PC-9 (cell line): Measurements from ENCODE around the gene ZNF415. TPM values are rescaled to one million over a fixed set of nuclear protein-coding genes. Genes with fewer than 3 reads are reported as not detected.

ENCODE experiments used
- BruUV-seq: library from RNA; stranded (reverse); fragments of 400-500 nt; replicated peaks from 2 replicates; lab custom pipeline; 2021; lab: Mats Ljungman, UMichigan
- CTCF ChIA-PET: fragments of 300-600 bp; sonication (Branson Sonifier 250); formaldehyde crosslinking; loops from one replicate; lab custom pipeline; 2022; ENCODE audit warnings: antibody characterized with exemption; lab: Charles Lee
- POLR2A ChIA-PET: fragments of 300-600 bp; sonication (Branson Sonifier 250); formaldehyde crosslinking; loops from one replicate; lab custom pipeline; 2022; ENCODE audit warnings: antibody characterized with exemption; ENCODE audit not compliant: unreplicated experiment; lab: Charles Lee
- DNase-seq, 2 experiments: peaks; one replicate each; pipeline versions ENCODE4 v3.0.0 to v3.0.0-alpha.2; 2015 to 2022; ENCODE audit warnings: mixed read lengths in 1 of 2
- H2AFZ ChIP-seq: fragments of 200-600 bp; sonication (generic); 2 replicates; pipeline ENCODE4 v1.8.1; 2017; ENCODE audit warnings: antibody characterized with exemption
- H3F3A ChIP-seq: fragments of 200-600 bp; sonication (generic); 2 replicates; pipeline ENCODE4 v1.8.1; 2017; ENCODE audit warnings: antibody characterized with exemption, mild to moderate bottlenecking, low read depth; ENCODE audit not compliant: insufficient read depth
- H3K27ac ChIP-seq: fragments of 200-600 bp; sonication (generic); 2 replicates; pipeline ENCODE4 v1.6.1; 2016; ENCODE audit warnings: mixed run types
- H3K27me3 ChIP-seq: fragments of 200-600 bp; sonication (generic); 2 replicates; pipeline ENCODE4 v1.6.1; 2016; ENCODE audit warnings: low read depth, mixed run types; ENCODE audit not compliant: insufficient read depth
- H3K36me3 ChIP-seq: fragments of 200-600 bp; sonication (generic); 2 replicates; pipeline ENCODE4 v1.6.1; 2016; ENCODE audit warnings: low read depth, mixed run types
- H3K4me1 ChIP-seq: fragments of 200-600 bp; sonication (generic); replicated peaks from 2 replicates; pipeline ENCODE4 v1.6.1; 2016; ENCODE audit warnings: mixed run types; ENCODE audit not compliant: insufficient read depth
- H3K4me2 ChIP-seq: fragments of 200-600 bp; sonication (generic); 2 replicates; pipeline ENCODE4 v1.6.1; 2017; ENCODE audit warnings: mixed run types
- H3K4me3 ChIP-seq: fragments of 200-600 bp; sonication (generic); 2 replicates; pipeline ENCODE4 v1.6.1; 2016; ENCODE audit warnings: mixed run types
- H3K79me2 ChIP-seq: fragments of 200-600 bp; sonication (generic); 2 replicates; pipeline ENCODE4 v1.6.1; 2017; ENCODE audit warnings: low read depth, mixed run types
- H3K9me2 ChIP-seq: fragments of 200-600 bp; sonication (generic); 2 replicates; pipeline ENCODE4 v1.8.1; 2017; ENCODE audit warnings: mild to moderate bottlenecking; ENCODE audit not compliant: insufficient read depth
- H3K9me3 ChIP-seq: fragments of 200-600 bp; sonication (generic); 2 replicates; pipeline ENCODE4 v1.8.1; 2016; ENCODE audit warnings: low read depth; ENCODE audit not compliant: insufficient read depth
- H4K20me1 ChIP-seq: fragments of 200-600 bp; sonication (generic); 2 replicates; pipeline ENCODE4 v1.8.1; 2017; ENCODE audit not compliant: insufficient read depth
- EZH2 ChIP-seq: fragments of 200-600 bp; sonication (generic); IDR thresholded peaks from 2 replicates; pipeline ENCODE4 v1.8.0; 2017; ENCODE audit warnings: antibody characterized with exemption, low read depth
- intact Hi-C: fragments of 100-400 bp; cut with micrococcal nuclease; formaldehyde crosslinking; loops from one replicate; pipeline ENCODE4 v1.10.0; 2022; ENCODE audit not compliant: unreplicated experiment
- total RNA-seq: library from RNA; stranded (reverse); gene quantifications from 2 replicates; pipeline ENCODE4 v1.2.3, GENCODE V29; 2021
- TF ChIP-seq, protein P1 (sequence below): fragments of 200-600 bp; sonication (generic); conservative IDR thresholded peaks from 2 replicates; pipeline ENCODE4 v1.6.1; 2017; ENCODE audit warnings: mixed run types, antibody characterized with exemption, mild to moderate bottlenecking, moderate library complexity

Gene ZNF415
- total RNA-seq, 1 experiment from 2014 or later, result 12.9 TPM

- no TSS peak for BruUV-seq
- H3F3A ChIP-seq, result no peaks in the 10 kb centered on the region
- peaks cover 69% of the 10 kb centered on the region for H3K9me3 ChIP-seq
Observed at GRCh38 chr19:53160350-53160749, 27.6 kb upstream of the ZNF415 start.

DNA sequence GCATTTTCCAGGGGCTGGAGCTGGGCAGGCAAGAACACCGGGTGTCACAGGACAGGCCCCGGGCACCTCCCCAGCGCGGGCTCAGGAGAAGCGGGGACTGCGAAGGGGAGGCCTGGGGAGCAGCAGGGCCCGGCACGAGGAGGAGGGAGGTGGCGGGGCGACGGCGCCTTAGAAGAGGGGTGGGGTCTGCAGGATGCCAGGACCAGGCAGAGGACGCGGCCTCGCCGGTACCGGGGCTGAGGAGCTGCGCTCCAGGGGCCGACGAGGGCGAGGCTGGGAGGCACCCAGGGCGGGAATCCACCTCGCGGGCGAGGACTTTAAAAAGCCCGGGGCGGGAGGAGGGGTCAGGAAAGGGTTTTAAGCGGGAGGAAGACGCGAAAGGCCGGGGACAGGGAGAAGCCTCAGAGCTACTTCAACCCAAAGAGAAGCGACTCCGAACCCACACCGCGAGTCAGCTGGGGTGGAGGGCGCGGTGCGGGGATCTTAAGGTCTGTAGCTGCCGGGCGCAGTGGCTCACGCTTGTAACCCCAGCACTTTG, 25.5 kb upstream of the ZNF415 start:
- peak overlapping the region; percentile 100 for H2AFZ ChIP-seq
- H3K9me3 ChIP-seq, result peaks cover 58% of the 10 kb centered on the region
- POLR2A ChIA-PET, result no interaction called here
- H3K4me1 ChIP-seq, result peaks cover 3% of the 10 kb centered on the region; the same call in 1 of the 2 replicates
- no peaks in the 10 kb centered on the region for H3K9me2 ChIP-seq
- peak overlapping the region; percentile 93 for H3K4me3 ChIP-seq
- TSS peak; percentile 74 for BruUV-seq
- DNase-seq, result peak in 1 of 2 experiments; percentile 51
- no peaks in the 10 kb centered on the region for H3F3A ChIP-seq
- no peak overlapping the region for H3K27ac ChIP-seq
- CTCF ChIA-PET, result no interaction called here
- H3K36me3 ChIP-seq, result peaks cover 21% of the 10 kb centered on the region
- H3K4me2 ChIP-seq, result peak overlapping the region; percentile 90
- H3K79me2 ChIP-seq, result peaks cover 13% of the 10 kb centered on the region
- TF ChIP-seq EZH2, result no peak
- TF ChIP-seq, protein P1, sequence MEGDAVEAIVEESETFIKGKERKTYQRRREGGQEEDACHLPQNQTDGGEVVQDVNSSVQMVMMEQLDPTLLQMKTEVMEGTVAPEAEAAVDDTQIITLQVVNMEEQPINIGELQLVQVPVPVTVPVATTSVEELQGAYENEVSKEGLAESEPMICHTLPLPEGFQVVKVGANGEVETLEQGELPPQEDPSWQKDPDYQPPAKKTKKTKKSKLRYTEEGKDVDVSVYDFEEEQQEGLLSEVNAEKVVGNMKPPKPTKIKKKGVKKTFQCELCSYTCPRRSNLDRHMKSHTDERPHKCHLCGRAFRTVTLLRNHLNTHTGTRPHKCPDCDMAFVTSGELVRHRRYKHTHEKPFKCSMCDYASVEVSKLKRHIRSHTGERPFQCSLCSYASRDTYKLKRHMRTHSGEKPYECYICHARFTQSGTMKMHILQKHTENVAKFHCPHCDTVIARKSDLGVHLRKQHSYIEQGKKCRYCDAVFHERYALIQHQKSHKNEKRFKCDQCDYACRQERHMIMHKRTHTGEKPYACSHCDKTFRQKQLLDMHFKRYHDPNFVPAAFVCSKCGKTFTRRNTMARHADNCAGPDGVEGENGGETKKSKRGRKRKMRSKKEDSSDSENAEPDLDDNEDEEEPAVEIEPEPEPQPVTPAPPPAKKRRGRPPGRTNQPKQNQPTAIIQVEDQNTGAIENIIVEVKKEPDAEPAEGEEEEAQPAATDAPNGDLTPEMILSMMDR, result no peak
- H3K27me3 ChIP-seq, result no peaks in the 10 kb centered on the region
- intact Hi-C loops, result loop anchor here (10.0 kb wide), 1 partner anchor 163 kb away; no protein-coding TSS in a partner anchor
- H4K20me1 ChIP-seq, result no peaks in the 10 kb centered on the region

More at GRCh38 chr19:53160350-53160749, 27.6 kb upstream of the ZNF415 start:
- H3K9me2 ChIP-seq, result no peaks in the 10 kb centered on the region
- peaks cover 13% of the 10 kb centered on the region for H3K79me2 ChIP-seq
- no peak overlapping the region for H2AFZ ChIP-seq
- TF ChIP-seq EZH2, result no peak
- TF ChIP-seq, protein P1, result no peak
- no peak overlapping the region for H3K27ac ChIP-seq
- ChIA-PET POLR2A (no interaction called here), CTCF (no interaction called here)
- H3K4me2 ChIP-seq, result no peak overlapping the region
- H3K36me3 ChIP-seq, result 0 out of 2 replicates have a peak, but pooled peaks cover 6% of the 10 kb centered on the region
- H3K27me3 ChIP-seq, result no peaks in the 10 kb centered on the region
- peaks cover 3% of the 10 kb centered on the region; the same call in 1 of the 2 replicates for H3K4me1 ChIP-seq
- H3K4me3 ChIP-seq, result no peak overlapping the region
- DNase-seq, result no peak
- H4K20me1 ChIP-seq, result no peaks in the 10 kb centered on the region
- intact Hi-C loops, result no loop called here

GRCh38 chr19:53157626-53158025, 24.9 kb upstream of the ZNF415 start:
- BruUV-seq, result no TSS peak
- intact Hi-C loops, result loop anchor here (10.0 kb wide), 1 partner anchor 163 kb away; no protein-coding TSS in a partner anchor

More at GRCh38 chr19:53157626-53158025, 24.9 kb upstream of the ZNF415 start:
- H3K36me3 ChIP-seq, result peaks cover 25% of the 10 kb centered on the region
- peaks cover 56% of the 10 kb centered on the region for H3K9me3 ChIP-seq
- peaks cover 3% of the 10 kb centered on the region; the same call in 1 of the 2 replicates for H3K4me1 ChIP-seq
- POLR2A ChIA-PET, result no interaction called here
- peak overlapping the region; percentile 93 for H3K4me3 ChIP-seq
- TF ChIP-seq, protein P1, result no peak
- TF ChIP-seq EZH2, result no peak
- H3F3A ChIP-seq, result no peaks in the 10 kb centered on the region
- H2AFZ ChIP-seq, result peak overlapping the region; percentile 100; the same call in 1 of the 2 replicates
- peak overlapping the region; percentile 90 for H3K4me2 ChIP-seq
- no peaks in the 10 kb centered on the region for H3K27me3 ChIP-seq
- no peaks in the 10 kb centered on the region for H3K9me2 ChIP-seq
- H3K27ac ChIP-seq, result no peak overlapping the region
- H3K79me2 ChIP-seq, result peaks cover 13% of the 10 kb centered on the region
- peak in 1 of 2 experiments; percentile 1 for DNase-seq
- no peaks in the 10 kb centered on the region for H4K20me1 ChIP-seq
- CTCF ChIA-PET, result interaction anchor here (0.6 kb wide), 1 partner anchor 333 kb away, joined by 3 read pairs; no protein-coding TSS in a partner anchor
